ENCODE measurements around the gene FYB2.

DNA sequence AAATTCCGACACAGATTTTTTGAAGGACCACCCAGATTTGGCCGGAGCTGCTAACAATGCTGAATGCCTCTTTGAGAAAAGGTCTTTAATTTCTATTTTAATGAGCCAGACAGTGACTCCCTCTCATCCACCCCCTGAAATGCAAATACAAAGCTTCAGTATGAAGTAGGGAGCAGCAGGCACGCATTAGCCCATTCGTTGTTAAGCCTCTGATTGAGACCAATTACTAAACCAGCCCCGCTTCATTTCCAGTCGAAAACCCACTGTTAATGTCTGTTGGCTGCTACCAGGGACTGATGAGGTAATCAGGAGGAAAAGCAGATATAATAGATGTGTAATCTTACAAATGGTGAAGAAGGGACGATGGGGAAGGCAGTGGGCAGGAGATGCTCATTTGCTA lies 30.5 kb upstream of the FYB2 start:
- no peak for TF ChIP-seq POLR2A (IDR thresholded peaks at IDR 0.05)
- TF ChIP-seq, protein P1, sequence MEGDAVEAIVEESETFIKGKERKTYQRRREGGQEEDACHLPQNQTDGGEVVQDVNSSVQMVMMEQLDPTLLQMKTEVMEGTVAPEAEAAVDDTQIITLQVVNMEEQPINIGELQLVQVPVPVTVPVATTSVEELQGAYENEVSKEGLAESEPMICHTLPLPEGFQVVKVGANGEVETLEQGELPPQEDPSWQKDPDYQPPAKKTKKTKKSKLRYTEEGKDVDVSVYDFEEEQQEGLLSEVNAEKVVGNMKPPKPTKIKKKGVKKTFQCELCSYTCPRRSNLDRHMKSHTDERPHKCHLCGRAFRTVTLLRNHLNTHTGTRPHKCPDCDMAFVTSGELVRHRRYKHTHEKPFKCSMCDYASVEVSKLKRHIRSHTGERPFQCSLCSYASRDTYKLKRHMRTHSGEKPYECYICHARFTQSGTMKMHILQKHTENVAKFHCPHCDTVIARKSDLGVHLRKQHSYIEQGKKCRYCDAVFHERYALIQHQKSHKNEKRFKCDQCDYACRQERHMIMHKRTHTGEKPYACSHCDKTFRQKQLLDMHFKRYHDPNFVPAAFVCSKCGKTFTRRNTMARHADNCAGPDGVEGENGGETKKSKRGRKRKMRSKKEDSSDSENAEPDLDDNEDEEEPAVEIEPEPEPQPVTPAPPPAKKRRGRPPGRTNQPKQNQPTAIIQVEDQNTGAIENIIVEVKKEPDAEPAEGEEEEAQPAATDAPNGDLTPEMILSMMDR (IDR thresholded peaks at IDR 0.05), result no peak
